Lung (tissue), 12 donors: ENCODE data around the gene RAB44. TPM values are rescaled to one million over a fixed set of nuclear protein-coding genes. Genes with fewer than 3 reads are reported as not detected.

Source experiments
- ATAC-seq: fragments of 200-7000 bp; cut with Tn5 transposase; one replicate; pipeline ENCODE4 v1.9.1; 2020; ENCODE audit warnings: moderate number of reproducible peaks; ENCODE audit not compliant: insufficient read depth, low FRiP score
- DNase-seq, 3 donors: peaks; one replicate each; pipeline ENCODE4 v3.0.0-alpha.2; 2013 to 2017
- H3K27ac ChIP-seq, 2 donors: one replicate each; pipeline ENCODE4 v1.5.1; 2013; ENCODE audit warnings: mild to moderate bottlenecking in 2 of 2, moderate library complexity in 2 of 2, control low read depth in 1 of 2, inconsistent platforms in 1 of 2, low read depth in 1 of 2, low read length in 1 of 2
- H3K27me3 ChIP-seq, 3 donors: one replicate each; pipeline ENCODE4 v1.5.1; 2013; ENCODE audit warnings: low read length in 2 of 3; ENCODE audit not compliant: control insufficient read depth in 3 of 3, insufficient read depth in 3 of 3
- H3K36me3 ChIP-seq, 4 donors: one replicate each; pipeline ENCODE4 v1.5.1; 2013; ENCODE audit warnings: low read length in 4 of 4, mild to moderate bottlenecking in 1 of 4, moderate library complexity in 1 of 4; ENCODE audit not compliant: control insufficient read depth in 4 of 4, insufficient read depth in 4 of 4
- H3K4me1 ChIP-seq, 5 donors: one replicate each; pipeline ENCODE4 v1.5.1; 2013; ENCODE audit warnings: low read length in 5 of 5, mild to moderate bottlenecking in 2 of 5, moderate library complexity in 1 of 5; ENCODE audit not compliant: control insufficient read depth in 5 of 5, insufficient read depth in 5 of 5
- H3K4me3 ChIP-seq: one replicate; pipeline ENCODE4 v1.5.1; 2013; ENCODE audit warnings: mild to moderate bottlenecking, control low read depth, moderate library complexity
- H3K9ac ChIP-seq, 2 donors: one replicate each; pipeline ENCODE4 v1.5.1; 2013; ENCODE audit warnings: low read length in 2 of 2, control low read depth in 1 of 2; ENCODE audit not compliant: insufficient read depth in 1 of 2
- H3K9me3 ChIP-seq, 4 donors: one replicate each; pipeline ENCODE4 v1.5.1; 2013; ENCODE audit warnings: low read length in 3 of 4, mild to moderate bottlenecking in 1 of 4, moderate library complexity in 1 of 4; ENCODE audit not compliant: control insufficient read depth in 4 of 4, insufficient read depth in 3 of 4
- CTCF ChIP-seq: IDR thresholded peaks from 2 replicates; pipeline ENCODE4 v1.5.1; 2012; ENCODE audit warnings: mild to moderate bottlenecking; ENCODE audit errors: control extremely low read depth, extremely low read depth
- WGBS, 2 donors: extraction: QIAGEN DNeasy Blood & Tissue Kit; methylation state at CpG; one replicate each; pipeline ENCODE4 v1.1.7; 2013; 5-methylcytosine and 5-hydroxymethylcytosine counted together
- polyA plus RNA-seq, 2 donors: library from polyadenylated mRNA; stranded (reverse); fragments of 200-250 nt; gene quantifications; one replicate each; pipeline ENCODE4 v1.2.1, GENCODE V29; 2013
- total RNA-seq, 2 donors: library from RNA; depleted of rRNA in 1 of 2; stranded (reverse); fragments of >200 nt in 1 of 2; gene quantifications; one replicate each; pipeline ENCODE4 v1.2.1, GENCODE V29; 2014 to 2021
- donor health status: control.
- donor health status: control.
- donor health status: Bipolar disorder and iron deficiency.
- donor health status: healthy.
- donor health status: DM: yes; HTN: yes; CAD: no.

The RAB44 gene
- total and polyA plus RNA-seq, 4 donors, result 0.26 to 1.5 (median 0.91) TPM

GRCh38 chr6:36765594-36766398 is 68.2 kb downstream of the RAB44 start:
- Histone ChIP-seq H3K27me3 (no peaks in the 10 kb centered on the region), H3K4me1 (peaks cover 0 to 11% (median 0%) of the 10 kb centered on the region in 5 donors), H3K36me3 (no peaks in the 10 kb centered on the region), H3K27ac (no peak overlapping the region), H3K9me3 (no peaks in the 10 kb centered on the region), H3K9ac (no peak overlapping the region), H3K4me3 (no peak overlapping the region)
- ATAC-seq, result peak; percentile 67
- 36 to 45% methylated on average over 17 of the region's 17 CpGs for WGBS, 2 donors
- peak; percentile 81 to 83 (median 82) for DNase-seq
- peak; percentile 91 for TF ChIP-seq CTCF

GRCh38 chr6:36766399-36766945 is 68.8 kb downstream of the RAB44 start:
- Histone ChIP-seq H3K9ac (no peak overlapping the region), H3K4me1 (peaks cover 0 to 11% (median 0%) of the 10 kb centered on the region in 5 donors), H3K27me3 (no peaks in the 10 kb centered on the region), H3K36me3 (no peaks in the 10 kb centered on the region), H3K4me3 (no peak overlapping the region), H3K9me3 (no peaks in the 10 kb centered on the region), H3K27ac (no peak overlapping the region)
- TF ChIP-seq CTCF, result no peak
- 68 to 85% methylated on average over 10 of the region's 10 CpGs for WGBS, 2 donors
- DNase-seq (no peak), ATAC-seq (no peak)

- Histone ChIP-seq H3K4me1 (peaks cover 0 to 11% (median 0%) of the 10 kb centered on the region in 5 donors), H3K27ac (peak overlapping the region; percentile 25 to 37), H3K27me3 (no peaks in the 10 kb centered on the region), H3K9ac (no peak overlapping the region), H3K36me3 (no peaks in the 10 kb centered on the region), H3K4me3 (no peak overlapping the region), H3K9me3 (no peaks in the 10 kb centered on the region)
- WGBS, 2 donors, result 59 to 69% methylated on average over 7 of the region's 7 CpGs
- no peak for DNase-seq
- TF ChIP-seq CTCF, result no peak
- no peak for ATAC-seq
Observed at GRCh38 chr6:36769183-36769675, 71.6 kb downstream of the RAB44 start.
